Measurements from ENCODE around the gene ASCC3.

GRCh38 chr6:100823041-100823440, 58.1 kb downstream of the ASCC3 start:
- TF ChIP-seq EP300 (IDR thresholded peaks at IDR 0.05): no peak
- TF ChIP-seq, protein P1, sequence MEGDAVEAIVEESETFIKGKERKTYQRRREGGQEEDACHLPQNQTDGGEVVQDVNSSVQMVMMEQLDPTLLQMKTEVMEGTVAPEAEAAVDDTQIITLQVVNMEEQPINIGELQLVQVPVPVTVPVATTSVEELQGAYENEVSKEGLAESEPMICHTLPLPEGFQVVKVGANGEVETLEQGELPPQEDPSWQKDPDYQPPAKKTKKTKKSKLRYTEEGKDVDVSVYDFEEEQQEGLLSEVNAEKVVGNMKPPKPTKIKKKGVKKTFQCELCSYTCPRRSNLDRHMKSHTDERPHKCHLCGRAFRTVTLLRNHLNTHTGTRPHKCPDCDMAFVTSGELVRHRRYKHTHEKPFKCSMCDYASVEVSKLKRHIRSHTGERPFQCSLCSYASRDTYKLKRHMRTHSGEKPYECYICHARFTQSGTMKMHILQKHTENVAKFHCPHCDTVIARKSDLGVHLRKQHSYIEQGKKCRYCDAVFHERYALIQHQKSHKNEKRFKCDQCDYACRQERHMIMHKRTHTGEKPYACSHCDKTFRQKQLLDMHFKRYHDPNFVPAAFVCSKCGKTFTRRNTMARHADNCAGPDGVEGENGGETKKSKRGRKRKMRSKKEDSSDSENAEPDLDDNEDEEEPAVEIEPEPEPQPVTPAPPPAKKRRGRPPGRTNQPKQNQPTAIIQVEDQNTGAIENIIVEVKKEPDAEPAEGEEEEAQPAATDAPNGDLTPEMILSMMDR (IDR thresholded peaks at IDR 0.05): no peak
- no peak for TF ChIP-seq POLR2AphosphoS5 (IDR thresholded peaks at IDR 0.05)
- no peak for TF ChIP-seq POLR2A (IDR thresholded peaks at IDR 0.05)
